Lung microvascular endothelial cell (primary cell): ENCODE measurements around the gene ZFYVE9. TPM values are rescaled to one million over a fixed set of nuclear protein-coding genes. Genes with fewer than 3 reads are reported as not detected.
"Not testable (repeated sequence)": the region's sequence is repeated elsewhere in the genome, so short reads cannot be mapped to it uniquely, and the experiment has no call there.

Source experiments
- DNase-seq, 2 donors: peaks; one replicate each; pipeline versions ENCODE4 v3.0.0 to v3.0.0-alpha.2; 2010; ENCODE audit warnings: low read depth in 2 of 2
- total RNA-seq: library from RNA; depleted of rRNA; stranded (reverse); fragments of >200 nt; gene quantifications from 2 replicates; pipeline ENCODE4 v1.2.1, GENCODE V29; 2014

ZFYVE9 gene
- total RNA-seq, 1 donor from 2014 or later: 36.7 TPM

DNA sequence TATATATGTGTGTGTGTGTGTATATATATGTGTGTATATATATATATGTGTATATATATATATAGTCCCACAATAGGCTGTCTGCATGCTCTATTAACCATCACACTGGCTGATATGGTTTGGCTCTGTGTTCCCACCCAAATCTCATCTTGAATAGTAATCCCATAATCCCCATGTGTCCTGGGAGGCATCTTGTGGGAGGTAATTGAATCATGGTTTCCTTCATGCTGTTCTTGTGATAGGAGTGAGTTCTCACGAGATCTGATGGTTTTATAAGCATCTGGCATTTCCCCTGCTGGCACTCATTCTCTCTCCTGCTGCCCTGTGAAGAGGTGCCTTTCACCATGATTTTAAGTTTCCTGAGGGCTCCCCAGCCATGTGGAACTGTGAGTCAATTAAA is 228.0 kb downstream of the ZFYVE9 start:
- not testable (repeated sequence) for DNase-seq

DNA sequence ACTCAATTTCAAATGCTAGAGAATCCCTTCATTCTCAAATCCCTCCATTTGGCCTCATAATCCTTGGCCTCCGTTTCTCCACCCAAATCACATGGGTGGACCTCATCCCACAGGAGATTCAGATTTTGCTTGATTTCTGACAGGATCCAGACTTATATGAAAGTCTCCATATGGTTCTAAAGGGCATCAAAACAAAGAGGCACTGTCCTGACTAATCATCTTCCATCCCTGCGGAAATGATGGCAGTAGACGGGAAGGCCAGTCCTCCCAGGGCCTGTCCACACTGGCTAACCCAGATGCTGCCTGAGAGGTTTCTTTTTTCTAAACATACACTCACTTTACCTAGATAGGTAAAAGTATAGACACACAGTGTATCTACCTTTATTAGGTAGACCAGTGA is 243.5 kb downstream of the ZFYVE9 start:
- no peak for DNase-seq

DNA sequence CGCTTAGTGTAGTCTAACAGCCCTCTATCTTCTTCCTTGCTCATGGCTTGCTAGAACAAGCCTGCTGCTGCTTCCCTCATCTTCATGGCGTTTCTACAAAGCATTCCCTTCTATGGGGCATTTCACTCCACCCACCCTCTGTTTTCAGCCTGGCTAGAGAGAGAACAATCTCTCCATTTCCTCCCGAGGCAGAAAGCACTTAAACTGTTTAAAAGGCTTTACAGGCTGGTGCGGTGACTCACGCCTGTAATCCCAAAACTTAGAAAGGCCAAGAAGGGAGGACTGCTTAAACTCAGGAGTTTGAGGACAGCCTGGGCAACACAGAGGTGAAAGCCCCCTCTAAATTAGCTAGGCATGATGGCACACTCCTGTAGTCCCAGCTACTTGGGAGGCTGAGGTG is 244.6 kb downstream of the ZFYVE9 start:
- DNase-seq: no peak

DNA sequence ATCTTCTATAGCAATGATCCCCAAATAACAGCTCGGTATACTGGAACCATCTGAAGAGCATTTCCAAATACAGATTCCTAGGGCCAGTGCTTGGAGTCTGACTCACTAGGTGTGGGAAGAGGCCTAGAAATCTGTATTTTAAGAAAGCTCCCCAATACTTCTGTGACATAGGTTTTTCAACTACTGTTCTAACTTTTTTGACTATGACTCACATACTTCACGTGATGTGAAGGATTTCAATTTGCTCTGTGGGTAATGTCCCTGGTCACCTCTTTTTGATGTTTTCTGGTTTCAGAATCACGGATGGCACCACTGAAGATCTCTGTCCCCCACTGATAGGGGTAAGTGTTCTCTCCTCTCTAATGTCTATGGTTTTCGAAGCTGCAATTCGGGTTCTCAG is 251.3 kb downstream of the ZFYVE9 start:
- no peak for DNase-seq

Other genes with a start within 250 kb of the ZFYVE9 start
- gene RAB3B, start 151.4 kb upstream of the ZFYVE9 start, total RNA-seq: 1.2 and 6.8 TPM in 2 replicates
- 6.3 and 9.7 TPM in 2 replicates for gene KTI12, start 108.3 kb upstream of the ZFYVE9 start, total RNA-seq
- gene TXNDC12, start 86.9 kb upstream of the ZFYVE9 start, total RNA-seq: 15.9 and 24.6 TPM in 2 replicates
- 22.0 and 28.1 TPM in 2 replicates for gene BTF3L4, start 85.8 kb upstream of the ZFYVE9 start, total RNA-seq
- 14.4 and 23.8 TPM in 2 replicates for gene CC2D1B, start 224.1 kb downstream of the ZFYVE9 start, total RNA-seq